Stomach (tissue), 9 donors: ENCODE results near the gene SSC5D. TPM values are rescaled to one million over a fixed set of nuclear protein-coding genes. Genes with fewer than 3 reads are reported as not detected.

Source experiments
- DNase-seq, 2 donors: peaks; one replicate each; pipeline versions ENCODE4 v3.0.0 to v3.0.0-alpha.2; 2013 to 2019
- H3K27ac ChIP-seq, 5 donors: fragments of 200-600 bp in 4 of 5; sonication (generic) in 4 of 5; one replicate each; pipeline ENCODE4 v1.5.1; 2013 to 2019; ENCODE audit warnings: mild to moderate bottlenecking in 1 of 5, moderate library complexity in 1 of 5
- H3K27me3 ChIP-seq, 3 donors: fragments of 200-600 bp; sonication (generic); one replicate each; pipeline ENCODE4 v1.5.1; 2017 to 2019; ENCODE audit warnings: mixed run types in 1 of 3
- H3K36me3 ChIP-seq, 4 donors: fragments of 200-600 bp; sonication (generic); 1 replicate in 3 of 4; 2 replicates in 1 of 4; pipeline ENCODE4 v1.5.1; 2016 to 2019
- H3K4me1 ChIP-seq, 4 donors: fragments of 200-600 bp; sonication (generic); one replicate each; pipeline ENCODE4 v1.5.1; 2016 to 2019
- H3K4me3 ChIP-seq, 4 donors: fragments of 200-600 bp; sonication (generic) in 3 of 4; one replicate each; pipeline ENCODE4 v1.5.1; 2016 to 2019; ENCODE audit warnings: mild to moderate bottlenecking in 1 of 4
- H3K9me3 ChIP-seq, 4 donors: fragments of 200-600 bp; sonication (generic); one replicate each; pipeline ENCODE4 v1.5.1; 2016 to 2019
- CTCF ChIP-seq, 7 experiments: fragments of 450-650 bp in 4 of 7; fragments of 200-600 bp in 3 of 7; sonication (generic) in 3 of 7; IDR thresholded peaks; one replicate each; pipeline ENCODE4 v1.5.1; 2016 to 2019; ENCODE audit warnings: antibody characterized with exemption in 7 of 7, control low read depth in 2 of 7, mild to moderate bottlenecking in 1 of 7
- EP300 ChIP-seq: sonication (generic); formaldehyde crosslinking; IDR thresholded peaks from one replicate; pipeline ENCODE4 v1.6.1; 2017; ENCODE audit warnings: antibody characterized with exemption
- POLR2A ChIP-seq, 4 donors: fragments of 450-650 bp; IDR thresholded peaks; one replicate each; pipeline ENCODE4 v1.6.1; 2016; ENCODE audit warnings: antibody characterized with exemption in 4 of 4, control low read depth in 2 of 4, mild to moderate bottlenecking in 1 of 4, moderate library complexity in 1 of 4
- POLR2AphosphoS5 ChIP-seq, 3 donors: sonication (generic); formaldehyde crosslinking; IDR thresholded peaks; one replicate each; pipeline ENCODE4 v1.6.1; 2016; ENCODE audit warnings: antibody characterized with exemption in 3 of 3
- WGBS, 5 donors: extraction: QIAGEN DNeasy Blood & Tissue Kit in 3 of 5; methylation state at CpG; one replicate each; pipeline versions ENCODE4 v1.1.5 to v1.1.7; 2013 to 2018; 5-methylcytosine and 5-hydroxymethylcytosine counted together
- intact Hi-C: fragments of 100-400 bp; cut with DNase I; formaldehyde crosslinking; loops from one replicate; pipeline ENCODE4 v1.15.1; 2023; ENCODE audit warnings: low total_unique reads
- polyA plus RNA-seq, 3 donors: library from polyadenylated mRNA; stranded (reverse); fragments of 200-250 nt; gene quantifications; one replicate each; pipeline ENCODE4 v1.2.3, GENCODE V29; 2013
- total RNA-seq, 5 donors: library from RNA; depleted of rRNA; stranded (reverse); fragments of >200 nt; gene quantifications; one replicate each; pipeline versions ENCODE4 v1.1.0 to v1.2.3, GENCODE V29; 2014 to 2016
- donor health status: healthy with polysubstance abuse.
- donor health status: Bipolar disorder and iron deficiency.
- donor health status: healthy.

SSC5D gene
- total and polyA plus RNA-seq, 8 donors, result 0.46 to 15.1 (median 2.2) TPM; not detected in 1

- peak overlapping the region in 1 of 4 donors; percentile 1 for H3K4me3 ChIP-seq
- H3K36me3 ChIP-seq, result peaks cover 12 to 29% (median 25%) of the 10 kb centered on the region in 4 donors
- DNase-seq, result no peak
- H3K27me3 ChIP-seq, result peaks cover 0 to 49% (median 10%) of the 10 kb centered on the region in 3 donors
- TF ChIP-seq CTCF (IDR thresholded peaks at IDR 0.05) (no peak), EP300 (no peak), POLR2AphosphoS5 (IDR thresholded peaks at IDR 0.05) (no peak), POLR2A (IDR thresholded peaks at IDR 0.05) (no peak)
- H3K9me3 ChIP-seq, result no peaks in the 10 kb centered on the region
- peak overlapping the region; percentile 41 to 96 (median 85) for H3K27ac ChIP-seq
- peaks cover 40 to 75% (median 58%) of the 10 kb centered on the region in 4 donors for H3K4me1 ChIP-seq
- WGBS, 5 donors, result 64 to 77% (median 73%) methylated on average over 25 to 53 of the region's 53 CpGs
- intact Hi-C loops, result no loop called here
These were observed 1.9 kb upstream of the SSC5D start for GRCh38 chr19:55486043-55486970.

- peak in 1 of 2 donors; percentile 90 for DNase-seq
- H3K36me3 ChIP-seq, result peaks cover 12 to 20% (median 15%) of the 10 kb centered on the region in 4 donors
- TF ChIP-seq POLR2AphosphoS5 (IDR thresholded peaks at IDR 0.05) (peak in 2 of 3 donors; percentile 18 to 25), EP300 (no peak)
- intact Hi-C loops, result no loop called here
- peaks cover 0 to 59% (median 10%) of the 10 kb centered on the region in 3 donors for H3K27me3 ChIP-seq
- peaks cover 41 to 85% (median 66%) of the 10 kb centered on the region in 4 donors for H3K4me1 ChIP-seq
- H3K9me3 ChIP-seq, result no peaks in the 10 kb centered on the region
- H3K4me3 ChIP-seq, result peak overlapping the region in 1 of 4 donors; percentile 1
- whole genome bisulfite sequencing, 5 donors, result 25 to 42% (median 33%) methylated on average over 24 to 27 of the region's 27 CpGs
- H3K27ac ChIP-seq, result peak overlapping the region; percentile 41 to 96 (median 85)
These were observed 989 bp upstream of the SSC5D start for GRCh38 chr19:55486971-55487923.

- Histone ChIP-seq H3K9me3 (no peaks in the 10 kb centered on the region), H3K4me1 (peaks cover 37 to 96% (median 70%) of the 10 kb centered on the region in 4 donors), H3K36me3 (peaks cover 0 to under 1% (median 0%) of the 10 kb centered on the region in 4 donors), H3K4me3 (peak overlapping the region in 1 of 4 donors; percentile 33), H3K27ac (peak overlapping the region in 4 of 5 donors; percentile 55 to 96 (median 85)), H3K27me3 (peaks cover 0 to 75% (median 15%) of the 10 kb centered on the region in 3 donors)
- intact Hi-C loops, result no loop called here
- TF ChIP-seq POLR2A (IDR thresholded peaks at IDR 0.05) (no peak), EP300 (no peak), POLR2AphosphoS5 (IDR thresholded peaks at IDR 0.05) (no peak), CTCF (IDR thresholded peaks at IDR 0.05) (no peak)
- peak in 1 of 2 donors; percentile 41 for DNase-seq
- 45 to 68% (median 57%) methylated on average over 18 to 36 of the region's 36 CpGs for WGBS, 5 donors
These were observed 912 bp downstream of the SSC5D start for GRCh38 chr19:55488986-55489710.
